Activated CD4-positive, alpha-beta T cell treated with anti-CD3 and anti-CD28 coated beads, Interleukin-2, amount 50 U/mL, for 16 hours (primary cell): ENCODE measurements around the gene PSMC3.

ENCODE experiments used
- DNase-seq: peaks from one replicate; pipeline ENCODE4 v3.0.0-alpha.2; 2020

The PSMC3 gene

DNA sequence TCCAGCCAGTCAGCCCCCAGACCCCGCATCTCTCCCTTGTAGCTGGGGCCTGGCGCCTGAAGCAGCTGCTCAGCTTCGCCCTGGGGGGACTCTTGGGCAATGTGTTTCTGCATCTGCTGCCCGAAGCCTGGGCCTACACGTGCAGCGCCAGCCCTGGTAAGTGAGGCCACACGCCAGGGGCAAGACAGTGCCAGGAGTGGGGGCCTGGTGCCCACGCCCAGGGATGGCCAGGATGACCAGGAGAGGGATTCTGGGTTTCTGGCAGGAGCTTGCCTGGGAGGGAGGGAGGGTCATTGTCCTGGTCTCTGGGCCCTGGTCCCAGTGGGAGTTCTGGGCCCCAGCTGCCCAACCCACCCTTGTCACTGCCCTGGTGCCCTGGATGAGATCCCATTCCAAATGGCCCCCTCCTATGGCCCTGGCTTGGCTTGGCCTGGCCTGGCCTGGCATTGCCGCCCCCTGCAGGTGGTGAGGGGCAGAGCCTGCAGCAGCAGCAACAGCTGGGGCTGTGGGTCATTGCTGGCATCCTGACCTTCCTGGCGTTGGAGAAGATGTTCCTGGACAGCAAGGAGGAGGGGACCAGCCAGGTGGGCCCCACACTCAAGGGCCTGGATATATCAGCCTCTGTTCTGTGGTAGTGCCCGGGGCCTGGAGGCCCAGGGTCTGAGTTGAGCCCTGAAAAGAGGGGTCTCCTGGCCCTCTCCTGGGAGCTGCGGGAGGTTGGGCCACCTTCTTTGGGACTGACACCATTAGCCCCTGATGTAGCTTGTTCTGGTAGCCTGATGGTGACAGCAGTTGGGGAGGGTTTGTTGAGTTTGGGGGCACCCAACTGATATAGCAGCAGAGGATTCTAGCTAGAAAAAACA, 14.1 kb downstream of the PSMC3 start:
- DNase-seq = peak; percentile 56

DNA sequence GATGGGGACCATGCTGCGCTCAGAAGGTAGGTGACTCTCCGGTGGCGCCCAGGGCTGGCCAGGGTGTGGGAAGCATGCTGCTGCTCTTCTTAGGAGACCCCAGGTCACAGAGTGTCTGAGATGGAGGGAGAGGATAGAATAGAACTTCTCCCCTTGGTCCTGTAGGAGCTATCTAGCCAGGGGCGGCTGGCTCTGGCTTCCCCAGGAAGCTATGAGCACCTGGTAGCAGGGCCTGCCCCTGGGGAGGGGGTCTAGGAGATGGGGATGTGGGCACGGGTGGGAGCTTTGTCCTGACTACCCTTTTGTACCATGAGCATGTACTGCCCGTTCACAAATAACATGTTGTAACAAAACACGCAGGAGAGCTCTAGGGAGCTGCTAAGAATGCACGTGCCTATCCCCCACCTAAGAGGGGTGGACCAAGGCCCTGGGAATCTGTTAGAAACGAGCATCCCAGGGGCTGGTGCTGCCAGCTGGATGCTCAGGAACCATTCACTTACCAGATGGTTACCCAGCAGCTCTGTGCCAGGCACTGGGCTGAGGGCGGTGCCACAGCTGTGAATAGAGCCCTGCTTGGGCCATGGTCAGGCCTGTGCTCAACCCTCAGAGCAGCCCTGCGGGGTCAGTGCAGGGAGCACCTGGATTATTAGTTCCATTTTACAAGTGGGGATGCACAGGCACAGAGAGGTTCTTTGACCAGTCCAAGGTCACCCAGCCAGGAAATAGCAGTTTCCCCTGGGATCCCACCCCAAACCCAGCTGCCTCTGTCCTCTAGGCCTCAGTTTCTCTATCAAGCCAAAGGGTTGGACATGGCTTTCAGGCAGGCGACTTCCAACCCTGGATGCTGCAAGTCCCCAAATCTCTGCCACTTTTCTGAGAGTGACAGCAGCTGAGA, 15.6 kb downstream of the PSMC3 start:
- no peak for DNase-seq

DNA sequence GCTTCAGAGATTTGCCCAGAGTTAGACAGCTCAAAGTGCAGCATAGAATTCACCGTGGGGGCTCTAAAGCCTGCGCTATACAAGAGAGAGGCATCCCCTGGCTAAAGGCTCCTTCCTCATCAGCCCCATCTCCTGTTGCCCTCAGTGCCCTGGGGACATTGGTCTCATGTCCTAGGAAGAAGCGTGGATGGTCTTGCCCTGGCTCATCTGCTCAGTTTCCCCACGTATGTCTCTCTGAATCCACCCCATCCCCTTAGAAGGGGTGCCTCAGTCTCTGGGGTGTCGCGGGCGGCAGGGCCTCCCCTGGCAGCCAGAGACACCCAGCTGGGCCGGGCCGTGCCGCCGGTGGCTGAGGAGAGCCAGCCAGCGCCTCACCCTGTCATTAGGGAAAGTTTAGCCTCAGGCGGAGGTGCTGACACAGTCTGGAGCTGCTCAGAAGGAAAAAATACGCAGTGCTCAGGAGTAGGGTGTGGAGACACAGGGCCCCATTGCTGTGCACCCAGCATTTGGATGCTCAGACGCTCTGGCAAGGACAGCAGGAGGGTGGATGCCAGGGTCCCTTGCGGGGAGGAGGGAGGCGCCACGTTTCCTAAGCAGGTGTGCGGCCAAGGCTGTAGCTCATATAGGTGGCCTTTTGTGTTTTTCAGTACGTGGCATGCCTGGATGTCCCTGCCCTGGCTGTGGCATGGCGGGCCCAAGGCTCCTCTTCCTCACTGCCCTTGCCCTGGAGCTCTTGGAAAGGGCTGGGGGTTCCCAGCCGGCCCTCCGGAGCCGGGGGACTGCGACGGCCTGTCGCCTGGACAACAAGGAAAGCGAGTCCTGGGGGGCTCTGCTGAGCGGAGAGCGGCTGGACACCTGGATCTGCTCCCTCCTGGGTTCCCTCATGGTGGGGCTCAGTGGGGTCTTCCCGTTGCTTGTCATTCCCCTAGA, 16.5 kb downstream of the PSMC3 start:
- no peak for DNase-seq

DNA sequence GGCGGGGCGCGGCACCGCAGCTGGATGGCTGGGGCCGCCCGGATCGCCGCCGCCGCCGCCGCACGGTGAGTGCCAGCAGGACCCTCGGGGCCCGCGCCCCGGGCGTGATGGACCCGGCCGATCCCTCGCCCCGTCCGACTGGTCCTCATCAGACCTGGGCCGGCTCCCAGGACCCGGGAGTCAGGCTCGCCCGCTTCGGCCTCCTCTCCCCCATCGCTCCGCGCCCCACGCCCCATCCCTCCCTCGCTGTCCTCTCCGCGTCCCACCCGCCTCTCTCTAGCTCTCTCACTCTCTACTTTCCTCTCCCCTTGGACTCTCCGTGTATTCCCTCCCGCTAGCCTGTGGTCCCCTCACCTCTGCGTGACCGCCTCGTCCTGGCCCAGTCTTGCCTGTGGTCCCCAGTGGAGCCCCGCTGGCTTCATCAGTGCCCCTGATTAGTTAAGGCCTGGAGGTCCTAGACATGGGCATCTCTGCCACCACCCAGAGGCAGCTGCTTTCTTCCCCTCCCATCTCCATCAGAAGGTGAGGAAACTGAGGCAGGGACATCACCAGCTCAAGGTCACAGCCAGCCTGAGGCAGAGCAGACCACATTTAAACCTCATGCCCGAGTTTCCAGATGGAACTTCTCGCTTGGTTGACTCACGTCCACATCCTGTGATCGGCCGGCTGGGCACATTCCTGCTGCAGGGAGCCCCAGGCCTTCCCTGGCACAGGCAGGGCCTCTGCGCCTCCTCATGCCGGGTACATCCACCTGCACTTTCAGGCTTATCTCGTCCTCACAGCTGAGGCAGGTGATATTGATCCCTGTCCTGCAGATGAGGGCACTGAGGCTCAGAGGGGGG, 17.4 kb downstream of the PSMC3 start:
- DNase-seq = no peak

DNA sequence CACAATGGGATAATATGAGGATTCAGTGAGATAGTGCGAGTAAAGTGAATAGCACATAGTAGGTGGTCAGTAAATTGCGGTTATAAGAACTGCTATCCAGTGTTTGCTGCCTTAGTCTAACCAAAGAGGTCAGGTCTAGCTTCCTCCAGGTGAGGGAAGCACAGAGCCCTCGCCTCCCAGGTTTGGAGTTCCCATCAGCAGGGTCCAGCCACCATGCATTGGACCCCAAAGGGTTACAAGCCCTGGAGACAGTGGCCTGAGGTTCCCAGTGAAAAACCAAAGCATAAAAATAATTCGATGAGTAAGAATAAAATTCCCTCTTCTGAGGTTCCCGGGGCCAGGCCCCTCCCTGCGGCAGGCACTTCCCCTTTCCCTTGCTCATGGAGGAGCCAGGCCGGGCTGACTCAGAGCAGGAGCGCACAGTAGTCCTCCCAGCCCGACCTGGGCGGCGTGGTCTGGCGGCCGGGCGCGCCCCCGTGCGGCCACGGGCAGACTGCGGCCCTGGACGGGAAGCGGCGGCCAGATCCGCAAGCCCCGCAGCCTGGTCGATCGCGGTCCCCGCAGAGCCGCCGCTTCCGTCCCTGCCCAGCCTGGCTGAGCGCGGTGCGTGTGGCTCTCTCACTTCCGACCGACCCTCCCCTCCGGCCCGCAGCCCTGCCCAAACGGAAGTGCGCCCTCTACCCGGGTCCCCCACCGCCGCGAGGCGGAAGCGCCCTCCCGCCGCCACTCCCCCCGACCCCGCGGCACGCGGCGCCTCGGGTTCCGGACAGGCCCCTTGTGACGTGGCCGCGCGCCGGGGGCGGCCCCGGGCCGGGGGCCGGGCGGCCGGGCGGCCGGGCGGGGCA, 18.3 kb downstream of the PSMC3 start, which contains the start of gene SLC39A13:
SLC39A13 (plus strand) TSS at position 845 of the 845 bp plus-strand sequence. CDS start 1,505 bp downstream, outside the sequence.
- DNase-seq = peak; percentile 96

DNA sequence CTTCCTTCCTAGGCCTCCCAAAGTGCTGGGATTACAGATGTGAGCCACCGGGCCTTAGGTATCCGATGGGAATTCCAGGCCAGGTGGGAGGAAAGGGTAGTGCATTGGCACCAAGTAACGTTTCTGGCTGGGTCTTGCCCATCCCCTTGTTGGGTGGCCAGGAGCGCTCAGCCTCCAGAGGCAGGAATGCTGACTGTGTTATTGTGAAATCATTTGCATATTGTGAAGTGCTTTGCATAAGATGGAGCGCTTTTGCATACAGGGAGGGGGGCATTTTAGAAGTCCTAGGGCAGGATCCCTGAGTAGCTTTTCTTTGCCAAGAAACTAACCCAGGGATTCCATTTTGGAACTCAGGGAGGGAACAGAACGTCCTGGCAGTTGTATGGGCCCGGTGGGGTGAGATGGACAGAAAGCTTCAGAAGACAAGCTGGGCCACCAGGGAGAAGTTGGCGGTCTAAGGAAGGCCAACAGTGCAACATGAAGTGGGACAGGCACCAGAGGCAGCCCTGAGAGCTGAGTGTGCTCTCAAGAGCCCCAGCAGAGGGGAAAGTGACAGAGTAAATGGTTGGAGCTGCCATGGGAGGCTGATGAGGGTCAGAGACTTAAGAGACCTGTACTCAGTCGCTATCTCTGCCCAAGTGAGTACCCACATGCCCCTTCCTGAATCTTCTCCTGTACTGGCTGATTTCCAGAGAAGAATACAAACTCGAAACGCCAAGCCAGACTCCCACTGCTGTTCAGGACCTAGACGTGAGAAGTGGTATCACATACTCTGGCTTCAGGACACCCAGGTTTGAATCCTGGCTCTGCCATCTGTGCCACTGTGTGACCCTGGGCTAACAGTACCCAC, 19.1 kb downstream of the PSMC3 start:
- no peak for DNase-seq

DNA sequence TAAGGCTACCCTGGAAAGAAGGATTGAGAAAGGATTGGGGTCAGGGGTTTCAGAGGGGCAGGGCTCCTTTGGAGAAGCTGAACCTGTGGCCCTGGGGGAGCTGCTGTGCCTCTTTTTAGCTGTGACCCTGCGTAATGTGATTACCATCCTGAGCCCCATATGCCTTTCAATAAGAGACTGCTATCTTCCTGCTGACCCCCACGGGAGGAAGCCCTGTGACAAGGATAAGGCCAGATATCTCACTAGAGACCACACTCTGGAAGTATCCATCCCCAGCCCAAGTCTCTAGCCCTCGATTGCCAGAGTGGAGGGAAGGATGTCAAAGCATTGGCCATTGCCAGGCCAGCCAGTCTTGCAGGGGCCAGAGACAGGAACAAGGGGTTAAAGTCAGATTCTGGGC, 22.7 kb downstream of the PSMC3 start:
- DNase-seq = no peak

DNA sequence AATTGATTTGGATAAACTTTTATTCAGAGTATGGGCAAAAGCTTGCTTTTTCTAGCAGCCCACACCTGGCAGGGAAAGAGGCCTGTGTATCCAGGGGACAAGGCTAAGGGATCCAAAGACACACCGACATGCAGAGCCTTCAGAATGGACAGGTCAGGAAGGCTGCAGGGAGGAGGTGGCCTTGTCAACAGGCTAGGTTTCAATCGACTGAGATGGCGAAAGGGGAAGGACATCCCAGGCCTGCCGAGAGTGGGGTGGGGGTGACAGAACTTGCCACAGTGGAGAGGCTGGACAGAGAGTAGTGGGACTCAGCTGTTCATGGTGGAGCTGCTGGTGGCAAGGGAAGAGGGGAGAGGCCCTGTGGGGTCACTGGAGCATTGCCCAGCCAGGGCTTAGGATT, 23.1 kb downstream of the PSMC3 start:
- no peak for DNase-seq

DNA sequence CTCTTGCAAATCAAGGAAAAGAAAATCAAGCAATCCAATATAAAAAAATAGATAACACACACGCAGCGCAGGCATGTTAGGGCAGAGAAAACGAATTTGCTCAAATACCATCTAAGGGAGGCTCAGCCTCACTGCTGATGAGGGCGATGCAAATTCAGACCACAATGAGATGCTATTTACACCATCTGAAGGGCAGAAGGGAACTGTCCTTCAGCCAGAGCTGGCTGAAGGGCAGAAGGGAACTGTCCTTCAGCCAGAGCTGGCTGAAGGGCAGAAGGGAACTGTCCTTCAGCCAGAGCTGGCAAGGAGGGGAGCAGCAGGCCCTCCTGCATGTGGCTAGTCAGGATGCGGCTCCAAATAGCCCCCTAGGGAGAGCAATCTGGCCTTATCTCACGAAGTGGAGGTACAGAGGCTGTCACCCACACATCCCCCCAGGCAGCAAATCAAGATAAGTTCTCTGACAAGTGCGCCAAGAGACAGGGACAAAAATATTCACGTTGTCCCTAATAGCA, 25.4 kb downstream of the PSMC3 start:
- no peak for DNase-seq

DNA sequence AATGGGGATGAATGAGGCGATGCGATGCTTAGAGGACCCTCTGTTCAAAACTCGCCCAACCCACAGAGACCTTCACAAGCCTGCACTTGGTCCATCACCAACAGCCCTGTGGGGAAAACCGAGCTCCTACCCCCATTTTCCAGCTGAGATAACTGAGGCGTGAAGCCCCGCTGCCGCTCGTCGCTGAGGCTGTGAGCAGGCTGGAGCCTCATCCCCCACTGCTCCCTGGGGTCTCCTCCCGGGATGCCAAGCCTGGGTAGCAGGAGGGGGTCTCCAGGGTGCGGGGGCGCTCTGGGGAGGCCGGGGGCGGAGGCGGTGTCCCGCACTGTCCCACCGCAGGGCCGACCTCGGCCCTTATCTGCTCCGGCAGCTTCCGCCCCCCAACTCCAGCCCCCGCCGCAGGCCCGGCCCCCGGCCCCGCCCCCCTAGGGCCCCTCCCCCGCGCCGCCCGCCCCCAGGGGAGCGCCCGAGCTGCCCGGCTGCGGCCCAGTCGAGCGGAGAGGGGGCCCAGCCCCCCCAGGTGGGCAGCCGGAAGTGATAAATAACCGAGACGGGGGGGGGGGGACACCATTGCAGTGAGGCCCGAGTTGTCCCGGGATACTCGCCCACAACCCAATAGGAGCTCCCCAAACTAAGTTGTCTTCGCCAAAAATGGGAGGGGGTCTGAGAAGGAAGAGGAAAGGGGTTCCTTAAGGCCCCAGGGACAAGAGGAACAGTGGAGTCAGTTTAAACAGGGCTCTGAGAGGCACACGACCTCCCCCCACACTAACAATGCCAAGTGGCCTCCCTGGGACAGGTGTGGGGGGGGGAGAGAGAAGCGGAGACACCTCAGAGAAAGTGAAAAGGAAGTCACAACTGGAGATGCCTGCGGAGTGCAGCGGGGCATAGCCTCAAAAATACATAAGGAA, 26.1 kb downstream of the PSMC3 start:
- no peak for DNase-seq

DNA sequence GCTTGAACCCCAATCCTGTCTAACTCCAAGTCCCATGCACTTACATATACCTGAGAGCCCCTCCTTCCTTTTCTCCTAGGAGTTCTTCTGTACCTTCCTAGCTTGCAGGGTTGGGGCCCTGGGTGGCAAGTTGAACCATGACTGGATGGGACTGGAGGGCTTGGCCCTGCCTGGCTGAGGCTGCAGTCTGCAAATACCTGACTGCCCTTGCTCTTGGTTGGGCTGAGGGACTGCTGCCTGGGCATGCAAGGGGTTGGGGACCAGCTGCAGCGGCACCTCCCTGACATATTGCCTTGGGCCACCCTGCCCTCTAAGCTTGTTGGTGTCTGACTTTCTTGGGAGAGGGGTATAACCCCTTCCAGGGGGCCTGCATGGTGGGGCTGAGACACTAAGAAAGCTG, 27.7 kb downstream of the PSMC3 start:
- DNase-seq = no peak

DNA sequence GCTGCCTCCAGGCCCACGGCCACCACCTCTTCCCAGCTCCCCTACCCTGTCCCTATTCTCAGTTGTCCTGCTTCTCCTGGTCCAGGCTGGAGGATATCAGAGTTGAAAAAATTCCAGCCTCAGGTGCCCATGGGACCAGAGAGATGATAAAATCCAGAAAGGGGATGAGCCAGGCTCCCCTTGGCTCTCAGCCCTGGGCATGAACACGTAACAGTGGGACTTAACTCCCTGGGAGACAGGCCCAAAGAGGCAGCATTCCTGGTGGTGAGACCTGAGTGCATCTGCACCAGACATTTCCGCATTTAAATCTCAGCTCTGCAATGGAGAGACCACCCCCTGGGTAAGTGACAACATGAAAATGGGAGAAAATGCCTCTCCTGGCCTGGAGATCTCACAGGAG, 28.2 kb downstream of the PSMC3 start:
- no peak for DNase-seq

DNA sequence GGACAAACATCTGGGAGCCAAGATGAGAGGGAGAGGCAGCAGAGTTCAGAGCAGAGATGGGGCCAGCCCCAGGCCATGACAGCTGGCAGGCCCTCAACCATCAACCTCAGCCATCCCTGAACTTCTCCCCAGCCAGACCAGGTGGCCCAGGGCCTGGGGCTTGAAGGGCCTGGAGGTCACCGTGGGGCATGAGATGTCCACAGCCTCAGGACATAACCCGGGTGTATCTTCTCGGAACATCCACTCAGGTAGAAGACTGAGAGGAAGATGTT, 30.3 kb downstream of the PSMC3 start:
- no peak for DNase-seq

DNA sequence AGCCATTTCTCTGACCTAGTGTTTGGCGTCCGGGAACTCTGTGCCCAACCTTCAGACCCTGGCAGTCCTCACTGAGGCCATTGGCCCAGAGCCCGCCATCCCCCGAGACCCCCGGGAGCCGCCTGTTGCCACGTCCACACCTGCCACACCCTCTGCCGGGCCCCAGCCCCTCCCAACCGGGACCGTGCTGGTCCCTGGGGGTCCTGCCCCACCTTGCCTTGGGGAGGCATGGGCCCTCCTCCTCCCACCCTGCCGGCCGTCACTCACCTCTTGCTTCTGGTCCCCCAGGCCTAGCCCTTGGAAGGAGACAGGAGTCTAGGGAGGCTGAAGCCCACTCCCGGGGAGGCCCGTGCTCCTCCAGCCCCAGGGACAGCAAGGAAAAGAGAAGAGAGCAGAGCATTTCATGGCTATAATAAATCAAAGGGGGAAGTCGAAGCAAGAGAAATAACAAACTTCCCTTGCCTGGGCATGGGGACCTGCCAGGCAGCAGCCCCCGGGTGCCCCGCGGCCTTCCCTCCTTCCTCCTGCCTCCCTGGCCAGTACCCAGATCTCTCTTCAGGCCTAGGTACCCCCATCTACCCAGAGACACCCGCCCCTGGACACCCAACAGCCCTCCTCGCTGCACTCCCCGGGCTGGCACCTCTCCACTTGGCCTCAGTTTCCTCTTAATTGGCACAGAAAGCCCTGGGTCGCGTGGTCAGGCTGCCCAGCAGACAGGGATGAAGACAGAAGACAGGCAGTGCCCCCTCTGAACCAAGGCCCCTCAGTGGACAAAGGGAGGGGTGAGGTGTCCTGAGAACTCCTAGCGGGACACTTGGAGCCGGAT, 30.8 kb downstream of the PSMC3 start:
- DNase-seq = no peak

DNA sequence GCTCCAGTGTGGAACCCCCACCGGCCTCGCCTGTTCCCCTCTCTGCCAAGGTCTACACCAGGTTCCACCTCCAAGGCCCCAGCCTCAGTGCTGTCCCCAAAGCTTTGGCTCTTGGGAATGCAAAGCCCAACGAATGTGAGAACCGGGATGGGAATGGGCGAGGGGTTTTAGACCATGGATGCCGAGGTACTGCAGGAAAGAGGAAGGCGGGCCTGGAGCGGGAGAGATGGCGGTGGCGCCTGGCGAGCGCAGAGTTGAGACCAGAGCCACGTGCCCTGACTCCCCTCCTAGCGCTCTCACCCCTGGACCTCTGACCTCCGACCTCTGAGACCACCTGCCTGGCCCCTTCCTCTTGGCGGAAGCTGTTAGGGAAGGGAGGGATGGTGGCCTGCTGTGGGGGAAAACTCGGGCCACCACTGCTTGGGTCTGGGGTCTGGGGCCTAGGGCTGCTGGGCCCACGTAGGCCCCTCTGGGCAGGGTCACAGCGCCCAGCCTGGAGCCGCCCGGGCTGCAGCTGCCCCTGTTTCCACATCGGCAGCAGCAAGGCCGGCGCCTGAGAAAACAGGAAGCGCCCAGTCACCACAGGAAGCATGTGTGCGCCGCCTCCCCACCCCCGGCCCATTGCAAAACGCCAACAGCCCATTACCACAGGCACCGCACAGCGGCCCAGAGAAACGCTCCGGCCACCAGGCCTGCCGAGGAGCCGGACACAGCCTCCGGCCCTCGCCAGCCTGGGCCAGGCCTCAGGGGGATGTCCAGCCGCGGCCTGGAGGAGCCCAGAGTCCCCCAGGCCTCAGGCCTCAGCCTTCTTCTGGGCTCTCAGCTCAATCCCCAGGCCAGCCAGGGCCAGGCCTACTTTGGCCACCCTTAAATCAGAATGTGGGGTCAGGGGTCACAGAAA, 31.7 kb downstream of the PSMC3 start:
- DNase-seq = peak; percentile 67

DNA sequence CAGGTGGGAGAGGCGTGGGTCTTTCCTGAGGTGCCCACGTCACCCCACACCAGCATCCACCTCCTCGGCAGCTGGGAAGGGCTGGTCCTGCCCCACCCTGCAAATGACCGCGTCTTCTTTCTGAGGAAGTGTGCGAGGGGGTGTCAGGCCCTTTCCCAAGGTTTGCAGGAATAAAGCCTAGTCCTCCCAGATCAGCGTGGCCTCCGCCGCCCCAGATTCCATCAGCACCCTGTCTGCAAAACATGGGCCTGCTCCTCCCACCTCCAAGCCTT, 32.3 kb downstream of the PSMC3 start:
- DNase-seq = no peak
